IPS-18a (cell line): ENCODE results near the gene RBM33.

Experiments used
- H3K27ac ChIP-seq: one replicate; pipeline ENCODE4 v1.5.1; 2013; ENCODE audit warnings: low read length
- H3K27me3 ChIP-seq: one replicate; pipeline ENCODE4 v1.6.1; 2013; ENCODE audit warnings: mild to moderate bottlenecking, low read length; ENCODE audit not compliant: control insufficient read depth, insufficient read depth
- H3K36me3 ChIP-seq: one replicate; pipeline ENCODE4 v1.6.1; 2013; ENCODE audit warnings: low read depth, low read length; ENCODE audit not compliant: control insufficient read depth
- H3K4me1 ChIP-seq: one replicate; pipeline ENCODE4 v1.6.1; 2013; ENCODE audit warnings: low read depth, low read length; ENCODE audit not compliant: control insufficient read depth
- H3K4me3 ChIP-seq: one replicate; pipeline ENCODE4 v1.5.1; 2013; ENCODE audit warnings: low read length
- H3K9ac ChIP-seq: one replicate; pipeline ENCODE4 v1.6.1; 2013; ENCODE audit warnings: mild to moderate bottlenecking, low read length, moderate library complexity
- H3K9me3 ChIP-seq: one replicate; pipeline ENCODE4 v1.6.1; 2013; ENCODE audit warnings: low read depth, low read length; ENCODE audit not compliant: control insufficient read depth

Gene RBM33

GRCh38 chr7:155731871-155732270 lies 87.4 kb downstream of the RBM33 start:
- no peaks in the 10 kb centered on the region for H3K27me3 ChIP-seq
- no peak overlapping the region for H3K27ac ChIP-seq
- no peaks in the 10 kb centered on the region for H3K9me3 ChIP-seq
- no peak overlapping the region for H3K9ac ChIP-seq
- H3K4me3 ChIP-seq: no peak overlapping the region
- H3K36me3 ChIP-seq: peaks cover 16% of the 10 kb centered on the region
- no peaks in the 10 kb centered on the region for H3K4me1 ChIP-seq

DNA sequence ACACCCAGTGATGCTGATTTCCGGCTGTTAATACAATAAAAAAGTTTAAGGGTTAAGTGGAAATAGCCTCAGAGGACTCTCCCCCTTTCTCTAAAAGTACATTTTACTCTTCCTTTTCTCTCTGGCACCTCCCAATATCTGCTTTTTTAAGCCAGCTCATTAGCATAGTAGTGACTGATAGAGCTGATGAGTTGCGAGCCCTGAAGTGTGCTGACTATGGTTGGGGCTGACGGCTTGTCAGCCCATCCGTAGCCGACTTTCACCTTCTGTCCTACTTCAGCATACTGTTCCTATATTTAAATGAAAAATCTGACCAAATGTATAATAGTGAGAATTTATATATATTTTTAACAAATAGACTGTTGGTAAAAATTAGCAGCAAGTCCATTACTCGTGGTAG lies 87.8 kb downstream of the RBM33 start:
- Histone ChIP-seq H3K9me3 (no peaks in the 10 kb centered on the region), H3K27ac (no peak overlapping the region), H3K4me1 (no peaks in the 10 kb centered on the region), H3K4me3 (no peak overlapping the region), H3K36me3 (peaks cover 16% of the 10 kb centered on the region), H3K9ac (no peak overlapping the region), H3K27me3 (no peaks in the 10 kb centered on the region)

DNA sequence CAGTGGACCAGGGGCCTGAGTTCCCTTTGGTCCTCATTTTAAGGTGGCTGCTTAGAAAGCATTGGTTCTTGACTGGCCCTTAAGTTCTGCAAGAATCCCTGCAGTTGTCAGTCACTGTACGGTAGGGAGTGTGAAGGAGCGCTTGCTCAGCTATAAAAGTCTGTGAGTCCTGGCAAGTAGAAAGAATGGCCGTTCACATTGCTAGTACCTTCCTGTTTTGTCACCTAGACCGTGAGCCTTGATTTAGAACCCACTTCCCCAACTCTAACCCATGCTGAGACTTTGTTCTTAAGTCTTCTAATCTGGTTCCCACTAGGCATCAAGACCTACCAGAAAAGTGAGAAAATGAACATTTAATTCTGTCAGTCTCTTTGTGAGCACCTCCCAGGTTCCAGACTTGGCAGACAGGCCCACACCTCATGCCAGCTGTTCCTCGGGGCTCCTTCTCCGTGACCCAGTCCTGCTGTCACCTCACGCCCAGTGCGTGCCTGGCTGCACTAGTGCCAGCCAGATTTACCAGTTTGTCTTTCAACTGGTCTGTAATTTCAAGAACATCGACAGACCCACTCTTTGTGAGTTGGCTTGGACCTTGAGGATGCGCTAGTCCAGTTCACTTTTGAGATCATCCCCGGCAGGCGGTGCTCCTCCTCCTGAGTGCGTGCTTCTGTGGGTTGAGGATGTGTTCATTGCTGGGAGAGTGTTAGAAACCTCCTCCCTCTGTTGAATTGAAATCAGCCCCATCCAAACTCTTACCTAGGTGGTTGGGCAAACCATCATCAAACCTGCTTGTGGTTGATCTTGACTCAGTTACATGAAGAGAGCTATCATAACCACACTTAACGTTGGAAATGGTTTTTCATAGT lies 89.4 kb downstream of the RBM33 start:
- H3K9ac ChIP-seq: no peak overlapping the region
- peaks cover 22% of the 10 kb centered on the region for H3K36me3 ChIP-seq
- no peaks in the 10 kb centered on the region for H3K4me1 ChIP-seq
- H3K27ac ChIP-seq: no peak overlapping the region
- H3K4me3 ChIP-seq: no peak overlapping the region
- no peaks in the 10 kb centered on the region for H3K27me3 ChIP-seq
- no peaks in the 10 kb centered on the region for H3K9me3 ChIP-seq

DNA sequence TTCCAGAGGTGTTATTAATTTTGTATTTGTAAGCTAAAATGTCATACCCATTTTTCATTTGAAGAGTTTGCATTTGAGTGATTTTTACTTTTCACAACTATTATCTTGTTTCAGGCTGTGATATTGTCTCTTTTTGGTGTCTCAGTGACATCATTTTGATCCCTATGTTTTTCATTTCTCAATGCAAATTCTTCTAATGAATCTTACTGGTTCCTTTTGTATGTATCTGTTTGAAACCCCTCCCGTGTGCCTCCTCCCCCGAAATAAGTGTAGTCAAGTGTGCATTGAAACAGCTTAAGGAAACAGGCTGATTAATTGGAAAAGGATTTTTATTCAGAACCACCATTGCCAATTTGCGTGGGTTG lies 90.0 kb downstream of the RBM33 start:
- H3K9me3 ChIP-seq: no peaks in the 10 kb centered on the region
- peaks cover 25% of the 10 kb centered on the region for H3K36me3 ChIP-seq
- no peaks in the 10 kb centered on the region for H3K27me3 ChIP-seq

GRCh38 chr7:155735442-155736115 lies 91.1 kb downstream of the RBM33 start:
- Histone ChIP-seq H3K27me3 (no peaks in the 10 kb centered on the region), H3K27ac (no peak overlapping the region), H3K9me3 (no peaks in the 10 kb centered on the region), H3K9ac (no peak overlapping the region), H3K36me3 (peaks cover 33% of the 10 kb centered on the region), H3K4me1 (peaks cover under 1% of the 10 kb centered on the region), H3K4me3 (no peak overlapping the region)

More for the DNA sequence above, 90.0 kb downstream of the RBM33 start:
- Histone ChIP-seq H3K9ac (no peak overlapping the region), H3K4me3 (no peak overlapping the region), H3K27ac (no peak overlapping the region), H3K4me1 (no peaks in the 10 kb centered on the region)

GRCh38 chr7:155737590-155737989 lies 93.1 kb downstream of the RBM33 start:
- H3K27me3 ChIP-seq: no peaks in the 10 kb centered on the region
- H3K9ac ChIP-seq: no peak overlapping the region
- H3K9me3 ChIP-seq: no peaks in the 10 kb centered on the region
- no peak overlapping the region for H3K4me3 ChIP-seq
- peaks cover 45% of the 10 kb centered on the region for H3K36me3 ChIP-seq
- H3K4me1 ChIP-seq: peaks cover 5% of the 10 kb centered on the region
- H3K27ac ChIP-seq: no peak overlapping the region

- Histone ChIP-seq H3K27me3 (no peaks in the 10 kb centered on the region), H3K4me1 (peaks cover 5% of the 10 kb centered on the region), H3K4me3 (no peak overlapping the region), H3K36me3 (peaks cover 49% of the 10 kb centered on the region), H3K27ac (no peak overlapping the region), H3K9me3 (no peaks in the 10 kb centered on the region), H3K9ac (no peak overlapping the region)
Measured at GRCh38 chr7:155738104-155738503, 93.6 kb downstream of the RBM33 start.

GRCh38 chr7:155738652-155739537 lies 94.4 kb downstream of the RBM33 start:
- H3K9ac ChIP-seq: no peak overlapping the region
- no peak overlapping the region for H3K4me3 ChIP-seq
- no peaks in the 10 kb centered on the region for H3K27me3 ChIP-seq
- H3K36me3 ChIP-seq: peaks cover 48% of the 10 kb centered on the region
- H3K9me3 ChIP-seq: no peaks in the 10 kb centered on the region
- H3K4me1 ChIP-seq: peaks cover 5% of the 10 kb centered on the region
- H3K27ac ChIP-seq: no peak overlapping the region

GRCh38 chr7:155739538-155740143 lies 95.2 kb downstream of the RBM33 start:
- H3K4me1 ChIP-seq: peaks cover 5% of the 10 kb centered on the region
- H3K27ac ChIP-seq: no peak overlapping the region
- H3K9ac ChIP-seq: no peak overlapping the region
- H3K9me3 ChIP-seq: no peaks in the 10 kb centered on the region
- H3K4me3 ChIP-seq: no peak overlapping the region
- H3K27me3 ChIP-seq: no peaks in the 10 kb centered on the region
- peaks cover 52% of the 10 kb centered on the region for H3K36me3 ChIP-seq

GRCh38 chr7:155741082-155741481 lies 96.6 kb downstream of the RBM33 start:
- H3K27ac ChIP-seq: no peak overlapping the region
- H3K9ac ChIP-seq: no peak overlapping the region
- no peaks in the 10 kb centered on the region for H3K9me3 ChIP-seq
- no peak overlapping the region for H3K4me3 ChIP-seq
- peaks cover 67% of the 10 kb centered on the region for H3K36me3 ChIP-seq
- no peaks in the 10 kb centered on the region for H3K27me3 ChIP-seq
- H3K4me1 ChIP-seq: peaks cover 5% of the 10 kb centered on the region

GRCh38 chr7:155741805-155742204 lies 97.3 kb downstream of the RBM33 start:
- Histone ChIP-seq H3K9ac (no peak overlapping the region), H3K4me1 (peaks cover 5% of the 10 kb centered on the region), H3K36me3 (peaks cover 72% of the 10 kb centered on the region), H3K27me3 (no peaks in the 10 kb centered on the region), H3K4me3 (no peak overlapping the region), H3K9me3 (no peaks in the 10 kb centered on the region), H3K27ac (no peak overlapping the region)
